HepG2 (cell line): ENCODE results near the gene CIBAR2.

ENCODE experiments used
- FOXC1 ChIP-seq: sonication (generic); formaldehyde crosslinking; IDR thresholded peaks from 2 replicates; pipeline ENCODE4 v1.8.0; 2022; ENCODE audit warnings: mild to moderate bottlenecking, missing genetic modification reagents, borderline replicate concordance
- KDM4B ChIP-seq: sonication (generic); formaldehyde crosslinking; IDR thresholded peaks from 2 replicates; pipeline ENCODE4 v1.4.0; 2020; ENCODE audit warnings: missing genetic modification reagents
- ZBTB21 ChIP-seq: sonication (generic); formaldehyde crosslinking; IDR thresholded peaks from 2 replicates; pipeline ENCODE4 v1.4.0; 2020; ENCODE audit warnings: missing genetic modification reagents

DNA sequence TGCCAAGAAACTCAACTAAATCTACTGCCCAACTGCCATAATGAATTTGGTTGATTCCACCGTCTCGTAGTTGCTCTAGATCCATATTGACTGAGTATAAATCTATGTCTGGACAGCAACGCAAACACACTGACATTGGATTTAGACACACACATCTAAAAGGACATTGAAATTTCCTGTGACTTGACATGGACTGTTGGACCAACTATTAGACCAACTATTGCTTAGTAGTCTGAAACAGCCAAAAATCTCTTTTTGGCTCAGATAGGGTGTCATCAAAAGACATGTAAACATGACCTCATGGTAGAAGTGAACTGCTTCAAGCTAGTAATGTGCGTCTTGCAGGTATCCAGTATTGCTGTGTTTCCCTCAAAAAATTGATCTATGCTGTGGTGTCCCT lies 53.4 kb downstream of the CIBAR2 start:
- TF ChIP-seq ZBTB21 (CRISPR knock-in tag) (no peak), FOXC1 (CRISPR knock-in tag) (no peak), KDM4B (CRISPR knock-in tag) (no peak)
